Activated CD8-positive, alpha-beta memory T cell treated with anti-CD3 and anti-CD28 coated beads for 36 hours (primary cell): Measurements from ENCODE around the gene ZNF354B. TPM values are rescaled to one million over a fixed set of nuclear protein-coding genes. Genes with fewer than 3 reads are reported as not detected.
"Not testable (repeated sequence)": the region's sequence is repeated elsewhere in the genome, so short reads cannot be mapped to it uniquely, and the experiment has no call there.

Experiments used
- CTCF ChIA-PET: fragments of 350-600 bp; sonication (Branson Sonifier 250); formaldehyde crosslinking; loops from one replicate; lab custom pipeline; 2021; ENCODE audit warnings: antibody characterized with exemption; lab: Charles Lee
- POLR2A ChIA-PET: fragments of 350-600 bp; sonication (Branson Sonifier 250); formaldehyde crosslinking; loops from one replicate; lab custom pipeline; 2021; ENCODE audit warnings: antibody characterized with exemption; lab: Charles Lee
- total RNA-seq, 2 experiments: library from RNA; stranded (reverse); gene quantifications; one replicate each; pipeline ENCODE4 v1.2.3, GENCODE V29; 2021

The ZNF354B gene
- total RNA-seq, 2 experiments from 2014 or later: 10.0 to 11.3 TPM

GRCh38 chr5:178872302-178872701 is 12.5 kb downstream of the ZNF354B start:
- CTCF ChIA-PET: no interaction called here
- POLR2A ChIA-PET: no interaction called here

GRCh38 chr5:178883115-178883694 is 23.5 kb downstream of the ZNF354B start:
- POLR2A ChIA-PET, CTCF ChIA-PET: not testable (repeated sequence)

GRCh38 chr5:178883815-178884430 is 24.2 kb downstream of the ZNF354B start:
- ChIA-PET CTCF (no interaction called here), POLR2A (no interaction called here)

- CTCF ChIA-PET: interaction anchor here (0.6 to 1.4 kb wide), 3 partner anchors 10 to 166 kb away, joined by 3 to 4 read pairs (median 3); partner anchors contain the start of gene ZNF354A
- POLR2A ChIA-PET: no interaction called here
Measured at GRCh38 chr5:178895615-178896571, 36.1 kb downstream of the ZNF354B start, which contains the start of gene ZFP2. TSS of gene ZFP2 (plus strand) at chr5:178895913. CDS start at chr5:178931314, 35,401 bp downstream.

GRCh38 chr5:178899289-178899688 is 39.5 kb downstream of the ZNF354B start:
- ChIA-PET POLR2A (no interaction called here), CTCF (no interaction called here)

- ChIA-PET POLR2A (no interaction called here), CTCF (no interaction called here)
Measured at GRCh38 chr5:178902849-178903248, 43.1 kb downstream of the ZNF354B start.

- CTCF ChIA-PET: no interaction called here
Measured at GRCh38 chr5:178931846-178932760, 72.3 kb downstream of the ZNF354B start.

More at GRCh38 chr5:178931846-178932760, 72.3 kb downstream of the ZNF354B start:
- POLR2A ChIA-PET: interaction anchor here (0.7 kb wide), 1 partner anchor 136 kb away, joined by 3 read pairs; no protein-coding TSS in a partner anchor

Other genes starting within 250 kb of the ZNF354B start
- gene CLK4, start 232.9 kb upstream of the ZNF354B start, total RNA-seq: 10 to 100 TPM; 22.0 to 25.2 TPM
- gene ZNF354A, start 129.3 kb upstream of the ZNF354B start, total RNA-seq: 1 to 10 TPM; 7.1 to 7.9 TPM
- under 1 TPM; 0.42 to 0.61 TPM for gene ZFP2, start 36.0 kb downstream of the ZNF354B start, total RNA-seq
- gene ZNF454, start 81.2 kb downstream of the ZNF354B start, total RNA-seq: not detected
- not detected for gene GRM6, start 135.4 kb downstream of the ZNF354B start, total RNA-seq
- 1 to 10 TPM; 2.4 to 2.6 TPM for gene ZNF879, start 163.9 kb downstream of the ZNF354B start, total RNA-seq
- 1 to 10 TPM; 5.7 to 6.1 TPM for gene ZNF354C, start 200.4 kb downstream of the ZNF354B start, total RNA-seq